GM23248 (cell line): Measurements from ENCODE around the gene IL6R. TPM values are rescaled to one million over a fixed set of nuclear protein-coding genes. Genes with fewer than 3 reads are reported as not detected.
"Not testable (repeated sequence)": the region's sequence is repeated elsewhere in the genome, so short reads cannot be mapped to it uniquely, and the experiment has no call there.

Experiments
- DNase-seq: peaks from one replicate; pipeline ENCODE4 v3.0.0-alpha.2; 2015
- H2AFZ ChIP-seq: fragments of 200-600 bp; sonication (generic); 2 replicates; pipeline ENCODE4 v1.6.1; 2016; ENCODE audit warnings: antibody characterized with exemption
- H3F3A ChIP-seq: fragments of 200-600 bp; sonication (generic); 2 replicates; pipeline ENCODE4 v1.6.1; 2016; ENCODE audit warnings: mild to moderate bottlenecking, antibody characterized with exemption, mixed run types; ENCODE audit not compliant: insufficient read depth
- H3K27ac ChIP-seq: fragments of 200-600 bp; sonication (generic); 2 replicates; pipeline ENCODE4 v1.5.1; 2016; ENCODE audit warnings: mild to moderate bottlenecking
- H3K27me3 ChIP-seq: fragments of 200-600 bp; sonication (generic); replicated peaks from 2 replicates; pipeline ENCODE4 v1.6.1; 2016; ENCODE audit warnings: mild to moderate bottlenecking; ENCODE audit not compliant: insufficient read depth
- H3K36me3 ChIP-seq: fragments of 200-600 bp; sonication (generic); 2 replicates; pipeline ENCODE4 v1.6.1; 2016; ENCODE audit warnings: low read depth, mild to moderate bottlenecking
- H3K4me1 ChIP-seq: fragments of 200-600 bp; sonication (generic); 2 replicates; pipeline ENCODE4 v1.6.1; 2016; ENCODE audit warnings: mild to moderate bottlenecking; ENCODE audit not compliant: insufficient read depth
- H3K4me2 ChIP-seq: fragments of 200-600 bp; sonication (generic); one replicate; pipeline ENCODE4 v1.6.1; 2016; ENCODE audit warnings: mild to moderate bottlenecking; ENCODE audit not compliant: unreplicated experiment
- H3K4me3 ChIP-seq: fragments of 200-600 bp; sonication (generic); 2 replicates; pipeline ENCODE4 v1.5.1; 2016; ENCODE audit warnings: mild to moderate bottlenecking
- H3K79me2 ChIP-seq: fragments of 200-600 bp; sonication (generic); 2 replicates; pipeline ENCODE4 v1.6.1; 2016; ENCODE audit warnings: mild to moderate bottlenecking; ENCODE audit not compliant: insufficient read depth
- H3K9ac ChIP-seq: fragments of 200-600 bp; sonication (generic); 2 replicates; pipeline ENCODE4 v1.6.1; 2016; ENCODE audit warnings: mild to moderate bottlenecking
- H3K9me2 ChIP-seq: fragments of 200-600 bp; sonication (generic); 2 replicates; pipeline ENCODE4 v1.6.1; 2016; ENCODE audit warnings: mixed run types, mild to moderate bottlenecking, moderate library complexity; ENCODE audit not compliant: insufficient read depth
- H3K9me3 ChIP-seq: fragments of 200-600 bp; sonication (generic); one replicate; pipeline ENCODE4 v1.6.1; 2017; ENCODE audit warnings: low read depth
- H4K20me1 ChIP-seq: fragments of 200-600 bp; sonication (generic); 2 replicates; pipeline ENCODE4 v1.6.0; 2016; ENCODE audit not compliant: insufficient read depth
- EZH2 ChIP-seq: fragments of 200-600 bp; sonication (generic); IDR thresholded peaks from 2 replicates; pipeline ENCODE4 v1.6.1; 2018; ENCODE audit warnings: antibody characterized with exemption, mild to moderate bottlenecking; ENCODE audit not compliant: insufficient read depth, poor library complexity, severe bottlenecking
- EZH2phosphoT487 ChIP-seq: fragments of 200-600 bp; sonication (generic); IDR thresholded peaks from 2 replicates; pipeline ENCODE4 v1.6.1; 2018; ENCODE audit warnings: antibody characterized with exemption, moderate library complexity, mild to moderate bottlenecking, low read depth; ENCODE audit not compliant: insufficient read depth
- WGBS, 2 experiments: methylation state at CpG; one replicate each; pipeline ENCODE4 v1.1.6; 2015 to 2017; ENCODE audit warnings: low lambda C conversion rate in 2 of 2, low coverage in 1 of 2; ENCODE audit errors: missing lambda C conversion rate in 2 of 2; 5-methylcytosine and 5-hydroxymethylcytosine counted together
- in situ Hi-C: fragments of 300-500 bp; cut with MboI; formaldehyde crosslinking; loops from 2 replicates; pipeline ENCODE4 v1.15.0; 2020
- polyA plus RNA-seq: library from polyadenylated mRNA; unstranded; fragments of >200 nt; fragmentation: Nextera tagmentation; extraction: Ambion mirVana; gene quantifications from 2 replicates; pipeline ENCODE4 v1.2.1, GENCODE V29; 2016
- total RNA-seq: library from RNA; depleted of rRNA; stranded (reverse); fragments of >200 nt; shearing (Covaris generic); gene quantifications from 2 replicates; pipeline ENCODE4 v1.2.3, GENCODE V29; 2014; rRNA removed

The IL6R gene
- 3.9 and 8.8 TPM in 2 replicates for total RNA-seq
- polyA plus RNA-seq, result 1.3 and 2.1 TPM in 2 replicates

DNA sequence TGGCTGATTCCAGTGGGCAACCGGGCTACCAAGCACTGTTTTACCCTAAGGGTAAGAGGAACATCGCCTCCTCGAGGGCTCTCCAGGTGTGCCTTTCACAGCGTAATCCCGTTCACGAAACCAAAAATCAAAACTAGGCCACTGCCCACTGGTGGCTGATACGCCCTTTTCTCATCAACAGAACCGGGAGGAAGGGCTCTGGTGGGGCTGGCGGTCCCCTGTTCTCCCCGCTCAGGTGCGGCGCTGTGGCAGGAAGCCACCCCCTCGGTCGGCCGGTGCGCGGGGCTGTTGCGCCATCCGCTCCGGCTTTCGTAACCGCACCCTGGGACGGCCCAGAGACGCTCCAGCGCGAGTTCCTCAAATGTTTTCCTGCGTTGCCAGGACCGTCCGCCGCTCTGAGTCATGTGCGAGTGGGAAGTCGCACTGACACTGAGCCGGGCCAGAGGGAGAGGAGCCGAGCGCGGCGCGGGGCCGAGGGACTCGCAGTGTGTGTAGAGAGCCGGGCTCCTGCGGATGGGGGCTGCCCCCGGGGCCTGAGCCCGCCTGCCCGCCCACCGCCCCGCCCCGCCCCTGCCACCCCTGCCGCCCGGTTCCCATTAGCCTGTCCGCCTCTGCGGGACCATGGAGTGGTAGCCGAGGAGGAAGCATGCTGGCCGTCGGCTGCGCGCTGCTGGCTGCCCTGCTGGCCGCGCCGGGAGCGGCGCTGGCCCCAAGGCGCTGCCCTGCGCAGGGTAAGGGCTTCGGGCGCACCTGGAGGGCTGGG lies at the start of gene IL6R:
Gene IL6R, plus strand, starts transcription at position 360 of the 763 bp plus-strand sequence. Its CDS starts 287 bp downstream, at position 647.
- Histone ChIP-seq H3K36me3 (no peaks in the 10 kb centered on the region), H3K27me3 (no peaks in the 10 kb centered on the region), H4K20me1 (no peaks in the 10 kb centered on the region), H3K4me3 (peak within 1 kb of the TSS; percentile 78), H3K4me2 (peak within 1 kb of the TSS; percentile 93), H3K9me2 (no peaks in the 10 kb centered on the region), H3K9me3 (no peaks in the 10 kb centered on the region), H3K9ac (peak within 1 kb of the TSS; percentile 92), H3K27ac (peak within 1 kb of the TSS; percentile 79), H3K4me1 (peaks cover 27% of the 10 kb centered on the region), H3K79me2 (peaks cover 20% of the 10 kb centered on the region; the same call in 1 of the 2 replicates), H2AFZ (peak within 1 kb of the TSS; percentile 79), H3F3A (peaks cover 11% of the 10 kb centered on the region)
- no peak for TF ChIP-seq EZH2
- TF ChIP-seq EZH2phosphoT487, result no peak
- DNase-seq, result peak; percentile 99
- in situ Hi-C loops, result no loop called here
- WGBS, 2 experiments, result 1% methylated on average over 54 to 66 of the region's 66 CpGs

- Histone ChIP-seq H3K9me2 (no peaks in the 10 kb centered on the region), H3K79me2 (no peaks in the 10 kb centered on the region), H2AFZ (no peak overlapping the region), H3F3A (no peaks in the 10 kb centered on the region), H3K9ac (no peak overlapping the region), H3K4me3 (no peak overlapping the region), H4K20me1 (no peaks in the 10 kb centered on the region), H3K27ac (no peak overlapping the region), H3K9me3 (no peaks in the 10 kb centered on the region), H3K4me2 (no peak overlapping the region), H3K27me3 (no peaks in the 10 kb centered on the region), H3K4me1 (peaks cover 4% of the 10 kb centered on the region), H3K36me3 (no peaks in the 10 kb centered on the region)
- no peak for TF ChIP-seq EZH2
- no peak for DNase-seq
- in situ Hi-C loops, result no loop called here
- 81 to 84% methylated on average over 8 of the region's 8 CpGs for WGBS, 2 experiments
Observed at GRCh38 chr1:154358519-154358918, 46.6 kb upstream of the IL6R start.

- TF ChIP-seq EZH2, result no peak
- TF ChIP-seq EZH2phosphoT487, result no peak
- Histone ChIP-seq H3K9ac (no peak overlapping the region), H3F3A (no peaks in the 10 kb centered on the region), H3K4me1 (no peaks in the 10 kb centered on the region), H3K9me3 (no peaks in the 10 kb centered on the region), H3K36me3 (no peaks in the 10 kb centered on the region), H3K4me2 (no peak overlapping the region), H4K20me1 (no peaks in the 10 kb centered on the region), H2AFZ (no peak overlapping the region), H3K27me3 (no peaks in the 10 kb centered on the region), H3K9me2 (no peaks in the 10 kb centered on the region), H3K79me2 (no peaks in the 10 kb centered on the region), H3K27ac (no peak overlapping the region), H3K4me3 (no peak overlapping the region)
- in situ Hi-C loops, result no loop called here
- no peak for DNase-seq
Observed at GRCh38 chr1:154360288-154360687, 44.9 kb upstream of the IL6R start.

- H3K36me3 ChIP-seq, H3K79me2 ChIP-seq, H3K27ac ChIP-seq, H3K4me1 ChIP-seq, H3F3A ChIP-seq, DNase-seq, H3K4me3 ChIP-seq, H3K9me3 ChIP-seq, H4K20me1 ChIP-seq, H2AFZ ChIP-seq, H3K9ac ChIP-seq, H3K4me2 ChIP-seq, H3K27me3 ChIP-seq, in situ Hi-C loops, H3K9me2 ChIP-seq: not testable (repeated sequence)
- 76 to 78% methylated on average over 5 of the region's 5 CpGs for WGBS, 2 experiments
Observed at GRCh38 chr1:154360881-154361280, 44.3 kb upstream of the IL6R start.

- H3K4me3 ChIP-seq, result no peak overlapping the region
- no peak overlapping the region for H3K27ac ChIP-seq
- TF ChIP-seq EZH2phosphoT487 (no peak), EZH2 (no peak)
- H3K79me2 ChIP-seq, result no peaks in the 10 kb centered on the region
- no peak overlapping the region for H2AFZ ChIP-seq
- H3K4me1 ChIP-seq, result no peaks in the 10 kb centered on the region
- in situ Hi-C loops, result no loop called here
- no peak overlapping the region for H3K9ac ChIP-seq
- DNase-seq, result peak; percentile 27
- no peaks in the 10 kb centered on the region for H3K9me3 ChIP-seq
- H3K27me3 ChIP-seq, result no peaks in the 10 kb centered on the region
- WGBS, 2 experiments, result 58 to 63% methylated on average over 3 of the region's 3 CpGs
- no peaks in the 10 kb centered on the region for H4K20me1 ChIP-seq
- H3K4me2 ChIP-seq, result no peak overlapping the region
- no peaks in the 10 kb centered on the region for H3F3A ChIP-seq
- no peaks in the 10 kb centered on the region for H3K9me2 ChIP-seq
- H3K36me3 ChIP-seq, result no peaks in the 10 kb centered on the region
Observed at GRCh38 chr1:154361357-154361756, 43.8 kb upstream of the IL6R start.
